HG03558 (cell line): Measurements from ENCODE around the gene MARK2.
A peak's percentile ranks its signal among the peaks of the same experiment; 100 is the strongest.
"Not testable (repeated sequence)": the region's sequence is repeated elsewhere in the genome, so short reads cannot be mapped to it uniquely, and the experiment has no call there.

ENCODE experiments used
- ATAC-seq: cut with Tn5 transposase; IDR thresholded peaks from one replicate; pipeline ENCODE4 v1.9.1; 2021; ENCODE audit warnings: moderate number of reproducible peaks; ENCODE audit not compliant: unreplicated experiment; ENCODE audit errors: extremely low read depth

The MARK2 gene

DNA sequence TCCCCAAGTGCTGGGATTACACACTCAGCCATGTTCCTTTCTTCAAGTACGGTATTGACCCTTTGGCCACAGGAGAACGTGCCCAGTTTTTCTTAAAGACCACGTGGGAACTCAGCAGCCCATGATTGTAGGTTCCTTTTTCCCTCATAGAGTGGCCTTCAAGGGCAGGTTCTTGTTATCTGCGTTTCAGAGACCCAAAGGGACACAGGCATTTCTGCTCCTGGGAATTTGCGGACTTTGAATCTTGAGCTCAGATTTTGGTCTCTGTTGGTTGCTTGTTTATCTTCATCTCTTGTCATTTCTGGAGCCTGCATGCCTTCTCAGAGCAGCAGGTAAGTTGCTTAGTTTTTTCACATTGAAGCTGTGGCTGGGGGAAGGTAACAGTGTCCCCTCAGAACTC is 12.0 kb downstream of the MARK2 start:
- ATAC-seq, result no peak

DNA sequence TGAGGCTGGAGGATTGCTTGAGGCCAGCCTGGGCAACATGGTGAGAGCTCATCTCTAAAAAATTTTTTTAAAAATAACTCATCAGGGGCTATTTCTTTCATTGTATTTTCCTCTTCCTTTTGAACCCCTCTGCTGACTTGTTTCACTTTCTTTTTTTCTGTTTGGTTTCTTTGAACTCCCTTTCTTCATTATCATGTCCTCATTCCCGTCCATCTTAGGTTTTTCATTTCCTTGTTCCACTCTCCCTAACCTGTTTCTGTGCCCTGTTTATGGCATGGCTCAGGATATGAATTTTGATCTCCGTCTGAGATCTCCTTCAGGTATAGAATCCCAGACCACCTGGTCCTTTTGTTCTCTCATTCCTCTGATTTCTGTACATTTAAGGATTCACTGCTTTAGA is 12.5 kb downstream of the MARK2 start:
- ATAC-seq, result no peak

DNA sequence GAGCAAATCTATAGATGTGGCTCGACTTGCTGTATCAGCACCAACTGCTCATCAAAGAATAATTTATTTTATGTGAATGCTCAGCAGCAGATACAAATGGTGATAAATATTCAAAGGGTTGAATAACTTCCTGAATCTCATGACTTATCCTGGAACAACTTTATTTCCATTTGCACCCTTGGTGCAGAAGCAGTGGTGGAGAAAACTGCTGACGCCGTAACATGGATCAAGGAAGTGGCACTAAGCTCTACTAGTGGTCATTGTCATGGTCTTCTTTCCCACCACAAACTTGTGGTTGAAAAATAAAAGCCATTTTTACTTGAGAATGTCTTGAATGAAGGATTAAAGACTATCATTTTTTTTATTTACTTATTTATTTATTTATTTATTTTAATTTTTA is 14.6 kb downstream of the MARK2 start:
- ATAC-seq, result no peak

DNA sequence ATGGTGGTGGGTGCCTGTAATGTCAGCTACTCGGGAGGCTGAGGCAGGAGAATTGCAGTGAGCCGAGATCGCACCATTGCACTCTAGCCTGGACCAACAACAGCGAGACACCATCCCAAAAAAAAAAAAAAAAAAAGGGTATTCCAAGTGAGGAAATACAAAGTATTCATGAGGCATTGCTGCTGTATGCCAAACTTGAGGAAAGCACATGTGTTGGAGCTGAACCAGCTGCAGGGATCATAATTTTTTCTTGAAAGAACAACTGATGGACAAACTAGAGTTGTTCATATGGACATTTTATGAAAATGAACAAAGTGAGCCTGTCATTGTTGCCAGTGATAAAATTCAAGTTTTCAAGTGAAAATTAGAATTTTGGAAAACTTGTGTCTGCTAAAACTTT is 15.8 kb downstream of the MARK2 start:
- ATAC-seq, result no peak

DNA sequence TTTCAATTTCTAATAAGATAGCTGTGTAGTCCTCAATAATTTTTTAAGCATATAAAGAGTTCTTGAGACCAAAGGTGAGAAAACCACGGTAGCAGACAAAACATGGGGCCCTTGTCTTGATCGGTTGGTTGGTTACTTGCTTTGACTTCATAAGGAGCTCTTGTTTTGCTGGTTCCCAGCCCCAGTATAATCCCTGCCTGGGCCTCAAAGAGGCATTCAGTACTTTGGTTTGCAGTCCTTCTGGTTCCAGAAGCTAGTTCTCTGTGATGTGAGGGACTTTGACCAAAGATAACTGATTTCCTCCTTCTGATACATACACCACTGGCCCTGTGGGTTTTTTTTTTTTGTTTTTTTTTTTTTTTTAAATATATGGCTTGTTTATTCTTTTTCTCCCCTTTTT is 17.1 kb downstream of the MARK2 start:
- no peak for ATAC-seq

DNA sequence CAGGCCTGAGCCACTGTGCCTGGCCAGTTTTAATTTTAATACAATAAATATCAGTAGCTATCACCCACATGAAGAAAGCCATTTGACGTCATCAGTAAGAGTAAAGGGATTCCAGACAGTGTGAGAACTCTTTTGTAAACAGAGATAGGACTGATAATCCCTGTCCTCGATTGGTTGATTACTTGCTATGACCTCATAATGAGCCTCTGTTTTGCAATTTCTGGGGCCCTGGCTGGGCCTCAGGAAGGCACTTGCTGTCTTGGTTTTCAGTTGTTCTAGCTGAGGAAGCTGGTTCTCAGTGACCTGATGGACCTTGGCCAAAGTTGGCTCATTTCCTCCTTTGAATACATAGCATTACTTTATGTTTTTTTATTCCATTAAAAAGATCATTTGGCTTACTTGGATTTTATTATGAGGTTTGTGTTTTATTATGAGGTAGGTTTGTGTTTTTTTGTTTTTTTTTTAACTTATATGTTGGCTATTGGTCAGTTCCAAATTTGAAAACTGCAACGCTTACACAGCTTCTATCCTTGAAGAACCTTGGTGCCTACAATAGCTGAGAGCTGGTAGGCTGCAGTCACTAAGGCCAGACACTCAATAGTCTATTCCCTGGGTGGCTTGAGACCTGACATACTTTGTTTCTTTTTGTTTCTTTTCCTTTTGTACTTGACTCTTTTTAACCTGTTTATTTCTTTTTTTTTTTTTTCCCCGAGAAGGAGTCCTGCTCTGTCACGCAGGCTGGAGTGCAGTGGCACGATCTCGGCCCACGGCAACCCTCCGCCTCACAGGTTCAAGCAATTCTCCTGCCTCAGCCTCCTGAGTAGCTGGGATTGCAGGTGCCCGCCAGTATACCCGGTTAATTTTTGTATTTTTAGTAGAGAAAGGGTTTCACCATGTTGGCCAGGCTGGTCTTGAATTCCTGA is 20.0 kb downstream of the MARK2 start:
- ATAC-seq, result no peak

DNA sequence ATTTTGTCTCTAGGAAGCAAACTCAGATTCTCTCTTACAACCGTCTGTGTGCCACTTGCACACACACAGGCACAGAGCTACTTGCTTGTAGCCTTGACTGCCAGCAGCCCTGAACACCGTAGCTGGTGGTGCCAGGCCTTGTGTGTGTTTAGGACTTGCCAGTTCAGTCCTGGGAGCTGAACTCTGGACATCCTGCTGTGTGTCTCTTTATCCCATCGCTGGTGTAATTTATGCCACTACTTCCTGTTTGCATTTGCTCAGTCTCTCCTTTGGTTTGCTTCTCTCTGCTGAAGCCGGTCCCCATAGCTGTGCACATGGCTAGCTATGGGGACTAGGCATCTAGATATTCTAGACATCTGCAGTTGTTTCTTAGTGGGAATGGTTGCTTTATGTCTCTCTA is 24.0 kb downstream of the MARK2 start:
- ATAC-seq, result no peak

DNA sequence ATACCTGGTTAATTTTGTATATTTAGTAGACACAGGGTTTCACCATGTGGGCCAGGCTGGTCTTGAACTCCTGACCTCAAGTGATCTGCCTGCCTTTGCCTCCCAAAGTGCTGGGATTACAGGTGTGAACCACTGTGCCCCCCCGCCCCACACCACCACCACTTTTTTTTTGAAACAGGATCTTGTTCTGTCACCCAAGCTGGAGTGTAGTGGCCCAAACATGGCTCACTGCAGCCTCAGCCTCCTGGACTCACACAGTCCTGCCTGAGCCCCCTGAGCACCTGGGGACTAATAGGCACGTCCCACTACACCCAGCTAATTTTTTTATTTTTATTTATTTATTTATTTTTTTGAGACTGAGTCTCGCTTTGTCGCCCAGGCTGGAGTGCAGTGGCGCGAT is 24.7 kb downstream of the MARK2 start:
- not testable (repeated sequence) for ATAC-seq

DNA sequence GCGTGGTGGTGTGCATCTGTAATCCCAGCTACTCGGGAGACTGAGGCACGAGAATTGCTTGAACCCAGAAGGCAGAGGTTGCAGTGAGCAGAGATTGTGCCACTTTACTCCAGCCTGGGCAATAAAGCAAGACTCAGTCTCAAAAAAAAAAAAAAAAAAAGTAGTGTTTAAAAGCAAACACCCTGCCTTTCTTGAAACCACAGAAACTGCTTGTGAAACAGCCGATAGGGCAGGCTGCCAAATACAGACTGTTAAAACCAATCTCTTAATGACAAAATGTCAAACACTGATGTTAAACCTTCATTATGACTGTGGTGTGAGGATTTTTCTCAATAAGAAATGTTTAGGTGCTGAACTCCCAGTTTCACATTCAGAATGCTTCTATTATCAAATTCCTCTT is 27.3 kb downstream of the MARK2 start:
- no peak for ATAC-seq

DNA sequence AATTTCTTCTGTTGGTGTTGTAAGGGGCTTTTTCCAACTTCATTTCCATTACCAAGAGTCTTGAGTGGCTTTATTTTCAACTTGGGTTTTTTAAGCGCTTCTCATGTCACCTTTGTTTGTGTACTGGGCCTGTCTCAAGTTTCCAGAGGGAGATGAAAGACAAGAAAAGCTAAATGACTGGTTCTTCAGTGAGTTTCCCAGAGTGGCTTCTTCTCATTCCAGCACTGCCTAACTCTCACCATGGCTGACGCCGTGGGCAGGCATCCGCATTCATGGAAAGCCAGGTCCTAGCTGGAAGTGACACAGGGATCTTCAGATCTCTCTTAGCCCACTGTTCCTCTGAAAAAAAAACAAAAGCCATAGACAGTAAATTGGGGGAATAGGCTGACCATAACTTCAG is 28.6 kb downstream of the MARK2 start:
- no peak for ATAC-seq

DNA sequence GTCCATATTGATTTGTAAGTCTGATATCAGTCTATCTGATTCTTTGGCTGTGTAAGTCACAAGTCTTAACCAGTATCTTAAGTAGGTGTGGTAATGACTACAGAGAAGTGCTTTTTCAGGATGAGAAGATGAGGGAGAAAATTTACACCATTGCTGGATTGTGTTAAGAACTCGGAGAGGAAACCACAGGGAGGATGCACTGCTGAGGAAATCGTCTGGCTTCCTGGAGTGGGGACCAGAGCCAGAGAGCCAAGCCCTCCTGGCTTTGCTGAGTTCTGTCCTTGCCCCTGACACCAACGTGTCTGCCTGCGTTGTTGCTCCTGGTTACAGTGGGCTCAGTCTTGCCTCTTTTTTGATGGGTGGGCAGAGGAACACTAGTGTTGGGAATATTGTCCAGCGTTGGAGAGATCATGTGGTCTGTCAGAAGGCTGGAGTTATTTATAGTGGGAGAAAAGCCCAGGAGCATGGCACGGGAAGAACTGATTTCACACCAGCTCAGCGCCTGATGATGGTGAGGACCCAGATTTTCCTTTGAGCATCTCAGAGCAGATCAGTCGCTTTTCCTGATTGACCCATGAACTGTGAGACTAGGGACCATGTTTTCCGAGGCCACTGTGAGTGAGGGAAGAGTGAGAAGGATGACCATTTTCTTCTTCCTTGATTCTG is 29.6 kb downstream of the MARK2 start:
- ATAC-seq, result no peak

DNA sequence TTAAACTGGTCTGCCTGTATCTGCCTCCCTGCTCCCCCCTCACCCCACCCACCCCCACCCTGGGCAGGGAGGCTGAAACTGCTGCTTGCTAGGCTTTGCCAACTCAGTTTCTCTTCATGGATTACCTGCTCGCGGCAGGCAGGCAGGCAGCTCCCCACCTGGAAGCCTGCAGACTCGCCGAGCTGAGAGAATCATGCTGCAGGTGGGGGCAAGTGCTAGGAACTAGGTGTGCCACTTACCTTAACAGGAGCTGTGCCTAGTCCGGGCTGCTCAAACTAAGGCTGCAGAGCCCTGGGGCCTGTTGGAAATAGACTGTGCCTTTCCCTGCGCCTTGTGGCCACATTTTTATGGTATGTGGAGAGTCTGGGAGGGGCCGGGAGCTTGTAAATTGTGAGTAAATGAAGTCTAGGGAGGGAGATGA is 30.3 kb downstream of the MARK2 start:
- ATAC-seq, result no peak

DNA sequence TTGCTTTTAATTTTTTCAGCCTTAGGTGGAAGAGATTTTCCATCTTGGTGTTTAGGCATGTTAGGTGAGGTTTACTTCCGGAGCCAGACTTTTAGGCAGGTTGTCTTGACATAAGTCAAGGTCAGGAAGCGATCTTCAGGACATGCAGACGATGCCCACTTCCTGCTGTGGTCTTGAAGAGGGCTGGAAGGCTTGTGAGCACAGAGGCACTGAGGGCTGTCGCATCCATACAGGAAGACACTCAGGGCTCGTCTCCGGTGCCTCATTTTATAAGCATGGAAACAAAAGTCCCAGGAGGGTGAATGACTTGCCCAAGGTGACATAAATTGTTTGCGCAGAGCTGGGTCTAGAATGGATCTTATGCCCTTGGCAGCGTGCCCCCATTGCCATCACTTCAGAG is 30.8 kb downstream of the MARK2 start:
- ATAC-seq, result no peak

DNA sequence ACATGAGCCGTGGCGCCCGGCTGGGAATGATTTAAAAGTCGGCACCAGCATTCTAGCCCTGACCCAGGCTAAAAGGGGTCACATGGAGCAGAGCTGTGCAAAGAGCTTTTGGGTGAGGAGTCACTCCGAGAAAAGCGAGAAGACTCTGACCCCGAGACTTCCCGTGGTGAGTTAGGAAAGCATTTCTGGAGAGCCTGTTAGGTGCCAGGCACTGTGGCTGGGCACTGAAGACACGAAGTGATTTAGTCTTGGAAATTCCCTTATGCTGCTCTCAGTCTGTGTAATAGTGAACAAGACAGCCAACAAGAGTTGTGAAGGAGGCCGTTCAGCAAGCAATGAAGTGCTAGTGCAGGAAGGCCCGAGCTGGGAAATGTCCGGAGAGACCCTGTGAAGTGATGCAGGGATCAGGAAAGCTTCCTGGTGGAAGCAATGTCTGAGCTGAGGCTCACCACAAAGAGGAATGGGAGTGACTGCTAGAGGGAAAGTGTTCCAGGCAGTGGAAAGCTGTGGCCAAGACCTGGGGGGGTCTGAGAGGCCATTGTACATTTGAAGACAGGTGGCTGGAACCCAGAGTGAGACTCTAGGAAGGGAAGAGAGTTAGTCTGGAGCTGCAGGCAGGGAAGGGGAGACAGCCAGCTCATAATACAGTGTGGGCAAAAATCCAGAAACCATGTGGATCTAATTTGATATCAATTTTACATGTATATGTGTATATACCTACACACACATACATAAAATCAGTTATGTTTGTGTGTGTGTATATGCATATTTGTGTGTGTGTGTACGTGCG is 31.6 kb downstream of the MARK2 start:
- no peak for ATAC-seq

DNA sequence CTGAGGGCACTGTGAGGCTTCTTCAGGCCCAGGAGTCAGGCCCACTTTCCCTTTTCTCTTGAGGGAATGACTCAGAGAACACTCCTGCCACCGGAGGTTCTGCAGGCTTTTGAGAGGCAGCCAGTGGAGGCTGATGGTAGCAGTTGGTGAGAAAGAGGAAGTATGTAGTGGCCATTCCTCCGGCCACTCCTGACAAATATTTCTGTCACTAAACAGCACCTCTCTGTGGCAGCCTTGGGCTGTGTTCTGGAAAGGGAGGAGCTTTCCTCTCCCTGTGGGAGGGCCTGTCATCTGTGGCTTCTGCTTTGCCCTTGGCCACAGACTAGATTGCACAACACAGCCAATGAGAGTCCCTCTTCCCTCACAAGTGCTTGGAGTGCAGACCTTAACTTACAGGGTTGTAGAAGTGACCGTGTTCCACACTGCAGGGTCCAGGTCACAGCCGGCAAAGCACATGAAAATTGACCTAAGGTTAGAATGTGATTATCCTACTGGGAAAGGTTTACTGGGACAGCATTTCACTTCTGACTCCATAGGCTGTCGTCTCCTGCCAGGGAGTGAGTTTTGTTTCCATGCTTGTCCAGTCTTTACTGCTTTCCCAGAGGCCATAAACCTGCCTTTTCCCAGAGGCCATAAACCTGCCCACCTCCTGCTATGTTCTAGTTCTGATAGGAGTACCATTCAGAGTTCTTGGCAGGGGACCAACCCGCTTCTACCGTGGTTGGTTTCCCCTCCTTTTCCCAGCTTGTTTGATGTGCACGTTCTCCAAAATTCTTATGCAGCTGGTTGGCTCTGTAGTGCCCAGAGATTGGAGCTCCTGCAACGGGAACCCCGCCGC is 33.3 kb downstream of the MARK2 start:
- ATAC-seq, result peak; percentile 79

DNA sequence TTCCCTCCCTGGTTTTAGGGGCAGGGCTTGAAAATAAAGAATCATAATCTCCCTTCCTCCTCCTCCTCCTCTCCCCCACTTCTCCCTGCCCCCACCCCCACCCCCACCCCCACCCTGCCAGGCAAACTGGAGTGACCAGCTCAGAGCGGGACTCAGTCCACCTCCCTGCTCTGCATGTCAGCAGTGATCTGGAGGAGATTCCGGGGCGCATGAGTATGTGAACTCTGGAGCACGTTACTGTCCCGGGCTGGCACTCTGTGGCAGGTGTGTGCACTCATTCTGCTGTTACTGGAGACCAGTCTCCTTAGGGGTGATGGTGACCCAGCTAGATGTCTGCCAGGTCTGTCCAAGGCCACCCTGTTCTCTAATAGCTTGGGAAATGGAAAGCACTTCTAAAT is 33.9 kb downstream of the MARK2 start:
- no peak for ATAC-seq

DNA sequence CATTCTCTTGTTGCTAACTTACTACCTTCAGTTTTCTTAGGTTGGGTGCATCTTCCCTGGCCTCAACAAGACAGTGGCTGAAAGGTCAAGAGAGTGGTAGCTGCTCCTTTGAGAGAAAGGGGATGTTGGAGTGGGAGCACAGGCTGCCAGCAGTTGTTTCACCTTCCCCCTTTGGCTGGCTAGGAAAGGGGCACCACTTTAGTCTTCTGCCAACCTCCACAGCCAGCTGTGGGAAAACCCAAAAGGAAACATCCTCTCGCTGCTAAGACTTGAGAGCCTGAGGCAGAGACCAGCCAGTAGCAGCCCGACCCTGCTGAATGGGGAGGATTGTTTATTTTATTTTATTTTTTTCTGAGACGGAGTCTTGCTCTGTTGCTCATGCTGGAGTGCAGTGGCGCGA is 34.4 kb downstream of the MARK2 start:
- no peak for ATAC-seq

DNA sequence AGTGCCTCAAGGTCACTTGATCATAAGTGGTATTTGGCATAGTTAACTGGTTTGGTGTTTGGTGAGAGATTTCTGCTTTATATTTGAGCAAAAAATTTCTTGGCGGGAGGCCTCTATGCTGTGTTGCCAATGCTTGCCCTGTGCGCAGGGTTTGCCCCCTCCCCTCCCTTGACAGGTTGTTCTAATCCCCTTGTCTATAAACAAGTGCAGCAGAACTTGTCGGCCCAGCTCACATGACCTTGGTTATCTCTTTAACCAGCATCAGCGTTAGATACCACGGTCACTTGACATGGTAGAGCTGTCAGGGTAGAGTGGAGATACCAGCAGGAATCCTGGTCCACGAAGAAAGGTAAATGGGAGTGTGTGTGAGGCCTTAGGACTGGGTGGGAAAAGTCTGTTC is 35.6 kb downstream of the MARK2 start:
- no peak for ATAC-seq

DNA sequence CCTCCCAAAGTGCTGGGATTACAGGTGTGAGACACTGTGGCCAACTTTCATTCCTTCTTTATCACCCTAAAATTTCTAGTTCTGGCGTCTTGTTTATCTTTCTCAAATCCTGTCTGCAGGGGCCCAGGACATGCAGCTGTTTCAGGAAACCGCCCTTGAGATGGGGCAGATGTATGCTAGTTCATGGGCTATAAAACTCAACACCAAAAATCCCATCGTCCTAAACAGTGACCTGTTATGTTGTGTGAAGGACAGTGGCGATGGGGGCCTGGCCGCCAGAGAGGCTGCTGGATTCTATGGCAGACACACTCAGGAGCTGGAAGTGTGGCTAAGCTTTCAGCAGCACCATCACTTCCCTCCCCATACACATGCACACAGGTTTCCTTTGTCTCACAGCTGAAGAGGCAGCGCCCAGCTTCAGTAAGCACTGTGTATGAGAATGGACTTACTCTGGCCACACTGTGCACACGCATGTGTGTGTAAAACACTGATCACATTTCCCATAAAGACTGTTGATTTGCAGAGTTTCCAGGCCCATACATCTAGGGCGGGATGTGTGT is 36.7 kb downstream of the MARK2 start:
- no peak for ATAC-seq

DNA sequence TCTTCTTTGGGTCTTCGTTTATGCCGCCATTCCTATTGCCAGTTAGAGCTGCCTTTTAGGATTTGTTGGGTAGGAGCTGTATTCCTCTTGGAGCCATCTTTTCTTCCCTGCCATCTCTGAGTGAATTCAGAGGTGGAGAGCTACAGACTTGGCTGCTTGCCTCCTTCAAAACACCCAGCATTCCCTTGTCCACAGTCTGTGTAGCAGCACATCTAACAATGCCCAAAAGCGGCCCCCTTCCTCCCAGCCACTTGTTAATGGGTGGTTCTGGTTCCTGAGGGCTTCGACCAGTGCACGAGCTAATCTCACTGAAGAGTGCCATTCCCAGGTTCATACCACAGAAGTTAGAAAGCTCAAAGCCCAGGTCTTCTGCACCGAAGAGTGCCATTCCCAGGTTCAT is 37.7 kb downstream of the MARK2 start:
- ATAC-seq, result no peak
